Sigmoid colon (tissue), 7 donors: ENCODE data around the gene ARL4A. TPM values are rescaled to one million over a fixed set of nuclear protein-coding genes. Genes with fewer than 3 reads are reported as not detected.

Experiments
- DNase-seq: peaks from one replicate; pipeline ENCODE4 v3.0.0-alpha.2; 2019
- H3K27ac ChIP-seq, 4 donors: fragments of 200-600 bp; sonication (generic); one replicate each; pipeline ENCODE4 v1.5.1; 2016 to 2019; ENCODE audit warnings: mild to moderate bottlenecking in 1 of 4
- H3K27me3 ChIP-seq, 3 donors: fragments of 200-600 bp; sonication (generic); one replicate each; pipeline ENCODE4 v1.5.1; 2019; ENCODE audit warnings: mild to moderate bottlenecking in 1 of 3
- H3K36me3 ChIP-seq, 4 donors: fragments of 200-600 bp; sonication (generic); one replicate each; pipeline ENCODE4 v1.5.1; 2016 to 2019
- H3K4me1 ChIP-seq, 4 donors: fragments of 200-600 bp; sonication (generic); one replicate each; pipeline ENCODE4 v1.5.1; 2017 to 2019
- H3K4me3 ChIP-seq, 4 donors: fragments of 200-600 bp; sonication (generic); one replicate each; pipeline ENCODE4 v1.5.1; 2017 to 2019; ENCODE audit warnings: mild to moderate bottlenecking in 2 of 4, moderate library complexity in 1 of 4
- H3K9me3 ChIP-seq, 4 donors: fragments of 200-600 bp in 3 of 4; sonication (generic) in 3 of 4; one replicate each; pipeline versions ENCODE4 v1.5.1 to v1.6.1; 2013 to 2019
- CTCF ChIP-seq, 4 experiments: fragments of 450-650 bp in 3 of 4; fragments of 200-600 bp in 1 of 4; IDR thresholded peaks; one replicate each; pipeline ENCODE4 v1.5.1; 2016 to 2019; ENCODE audit warnings: antibody characterized with exemption in 4 of 4, mild to moderate bottlenecking in 3 of 4, moderate library complexity in 2 of 4
- EP300 ChIP-seq, 4 donors: sonication (generic); formaldehyde crosslinking; IDR thresholded peaks; one replicate each; pipeline ENCODE4 v1.6.1; 2017; ENCODE audit warnings: antibody characterized with exemption in 4 of 4
- POLR2A ChIP-seq, 2 donors: fragments of 450-650 bp; IDR thresholded peaks; one replicate each; pipeline ENCODE4 v1.6.1; 2016; ENCODE audit warnings: antibody characterized with exemption in 2 of 2, mild to moderate bottlenecking in 2 of 2, moderate library complexity in 2 of 2
- POLR2AphosphoS5 ChIP-seq, 4 donors: sonication (generic); formaldehyde crosslinking; IDR thresholded peaks; one replicate each; pipeline ENCODE4 v1.6.1; 2017; ENCODE audit warnings: antibody characterized with exemption in 4 of 4
- WGBS, 2 donors: extraction: QIAGEN DNeasy Blood & Tissue Kit; methylation state at CpG; one replicate each; pipeline ENCODE4 v1.1.7; 2013; 5-methylcytosine and 5-hydroxymethylcytosine counted together
- intact Hi-C: fragments of 100-400 bp; cut with DNase I; formaldehyde crosslinking; loops from one replicate; pipeline ENCODE4 v1.15.1; 2023
- polyA plus RNA-seq, 3 donors: library from polyadenylated mRNA; stranded (reverse); fragments of 200-250 nt; gene quantifications; one replicate each; pipeline ENCODE4 v1.2.3, GENCODE V29; 2013
- total RNA-seq, 4 donors: library from RNA; depleted of rRNA; stranded (reverse); fragments of >200 nt; gene quantifications; one replicate each; pipeline ENCODE4 v1.1.0, GENCODE V29; 2016
- donor health status: healthy with polysubstance abuse.
- donor health status: Bipolar disorder and iron deficiency.
- donor health status: healthy.

ARL4A gene
- total and polyA plus RNA-seq, 7 donors, result 33.2 to 124 (median 42.8) TPM

GRCh38 chr7:12732428-12732827 is 45.0 kb downstream of the ARL4A start:
- intact Hi-C loops, result no loop called here
- H3K4me1 ChIP-seq, result peaks cover 0 to 8% (median 0%) of the 10 kb centered on the region in 4 donors
- WGBS, 2 donors, result 97 to 99% methylated on average over 1 of the region's 1 CpG
- H3K27ac ChIP-seq, result no peak overlapping the region
- no peaks in the 10 kb centered on the region for H3K36me3 ChIP-seq
- no peak for TF ChIP-seq EP300 (IDR thresholded peaks at IDR 0.05)
- no peak for TF ChIP-seq CTCF (IDR thresholded peaks at IDR 0.05)
- no peak for TF ChIP-seq POLR2A (IDR thresholded peaks at IDR 0.05)
- TF ChIP-seq POLR2AphosphoS5 (IDR thresholded peaks at IDR 0.05), result no peak
- no peaks in the 10 kb centered on the region for H3K27me3 ChIP-seq
- DNase-seq, result no peak
- no peaks in the 10 kb centered on the region for H3K9me3 ChIP-seq
- no peak overlapping the region for H3K4me3 ChIP-seq

- Histone ChIP-seq H3K4me3 (no peak overlapping the region), H3K27ac (no peak overlapping the region), H3K36me3 (no peaks in the 10 kb centered on the region), H3K4me1 (no peaks in the 10 kb centered on the region), H3K27me3 (no peaks in the 10 kb centered on the region), H3K9me3 (no peaks in the 10 kb centered on the region)
- TF ChIP-seq CTCF (IDR thresholded peaks at IDR 0.05) (no peak), POLR2A (IDR thresholded peaks at IDR 0.05) (no peak), EP300 (IDR thresholded peaks at IDR 0.05) (no peak), POLR2AphosphoS5 (IDR thresholded peaks at IDR 0.05) (no peak)
- intact Hi-C loops, result no loop called here
- 54 to 73% methylated on average over 3 of the region's 3 CpGs for WGBS, 2 donors
- no peak for DNase-seq
Measured at GRCh38 chr7:12735923-12736322, 48.5 kb downstream of the ARL4A start.

GRCh38 chr7:12737373-12737772 is 49.9 kb downstream of the ARL4A start:
- Histone ChIP-seq H3K27me3 (no peaks in the 10 kb centered on the region), H3K9me3 (no peaks in the 10 kb centered on the region), H3K27ac (no peak overlapping the region), H3K36me3 (no peaks in the 10 kb centered on the region), H3K4me3 (no peak overlapping the region), H3K4me1 (no peaks in the 10 kb centered on the region)
- intact Hi-C loops, result no loop called here
- no peak for TF ChIP-seq POLR2A (IDR thresholded peaks at IDR 0.05)
- no peak for TF ChIP-seq CTCF (IDR thresholded peaks at IDR 0.05)
- no peak for TF ChIP-seq POLR2AphosphoS5 (IDR thresholded peaks at IDR 0.05)
- no peak for TF ChIP-seq EP300 (IDR thresholded peaks at IDR 0.05)
- DNase-seq, result no peak
- 70 to 75% methylated on average over 1 of the region's 1 CpG for WGBS, 2 donors

GRCh38 chr7:12737836-12738235 is 50.4 kb downstream of the ARL4A start:
- Histone ChIP-seq H3K4me3 (no peak overlapping the region), H3K4me1 (no peaks in the 10 kb centered on the region), H3K36me3 (no peaks in the 10 kb centered on the region), H3K27me3 (no peaks in the 10 kb centered on the region), H3K9me3 (no peaks in the 10 kb centered on the region), H3K27ac (no peak overlapping the region)
- WGBS, 2 donors, result 86 to 96% methylated on average over 2 of the region's 2 CpGs
- TF ChIP-seq CTCF (IDR thresholded peaks at IDR 0.05) (no peak), POLR2A (IDR thresholded peaks at IDR 0.05) (no peak), EP300 (IDR thresholded peaks at IDR 0.05) (no peak), POLR2AphosphoS5 (IDR thresholded peaks at IDR 0.05) (no peak)
- DNase-seq, result no peak
- intact Hi-C loops, result no loop called here

- no peaks in the 10 kb centered on the region for H3K9me3 ChIP-seq
- no peak overlapping the region for H3K4me3 ChIP-seq
- no peak overlapping the region for H3K27ac ChIP-seq
- H3K27me3 ChIP-seq, result no peaks in the 10 kb centered on the region
- H3K36me3 ChIP-seq, result no peaks in the 10 kb centered on the region
- no peaks in the 10 kb centered on the region for H3K4me1 ChIP-seq
- TF ChIP-seq POLR2AphosphoS5 (IDR thresholded peaks at IDR 0.05) (no peak), CTCF (IDR thresholded peaks at IDR 0.05) (no peak), POLR2A (IDR thresholded peaks at IDR 0.05) (no peak), EP300 (IDR thresholded peaks at IDR 0.05) (no peak)
- 20 to 32% methylated on average over 2 of the region's 2 CpGs for WGBS, 2 donors
- no peak for DNase-seq
- intact Hi-C loops, result no loop called here
Measured at GRCh38 chr7:12738665-12739064, 51.2 kb downstream of the ARL4A start.
